MM.1S (cell line): ENCODE data around the gene GAB2.

Experiments used
- DNase-seq: peaks from one replicate; pipeline ENCODE4 v3.0.0-alpha.2; 2015
- H2AFZ ChIP-seq: fragments of 300-600 bp; sonication (generic); 2 replicates; pipeline ENCODE4 v1.6.0; 2016; ENCODE audit warnings: antibody characterized with exemption, low read length
- H3F3A ChIP-seq: fragments of 300-600 bp; sonication (generic); 2 replicates; pipeline ENCODE4 v1.6.1; 2016; ENCODE audit warnings: mild to moderate bottlenecking, antibody characterized with exemption, low read length, moderate library complexity, mixed read lengths; ENCODE audit not compliant: insufficient read depth
- H3K27ac ChIP-seq: fragments of 300-600 bp; sonication (generic); 2 replicates; pipeline ENCODE4 v1.5.1; 2016; ENCODE audit warnings: mild to moderate bottlenecking, low read length
- H3K27me3 ChIP-seq: fragments of 300-600 bp; sonication (generic); replicated peaks from 2 replicates; pipeline ENCODE4 v1.6.0; 2016; ENCODE audit warnings: low read length; ENCODE audit not compliant: insufficient read depth
- H3K36me3 ChIP-seq: fragments of 300-600 bp; sonication (generic); replicated peaks from 2 replicates; pipeline ENCODE4 v1.6.1; 2016; ENCODE audit warnings: mild to moderate bottlenecking, low read length, mixed read lengths; ENCODE audit not compliant: insufficient read depth
- H3K4me1 ChIP-seq: fragments of 300-600 bp; sonication (generic); 2 replicates; pipeline ENCODE4 v1.6.1; 2016; ENCODE audit warnings: low read length, mixed read lengths
- H3K4me2 ChIP-seq: fragments of 300-600 bp; sonication (generic); 2 replicates; pipeline ENCODE4 v1.6.0; 2016; ENCODE audit warnings: low read depth, low read length
- H3K4me3 ChIP-seq: fragments of 300-600 bp; sonication (generic); 2 replicates; pipeline ENCODE4 v1.5.1; 2016; ENCODE audit warnings: low read length, mixed read lengths
- H3K79me2 ChIP-seq: fragments of 300-600 bp; sonication (generic); 2 replicates; pipeline ENCODE4 v1.6.1; 2016; ENCODE audit warnings: mixed run types, low read length, mixed read lengths
- H3K9ac ChIP-seq: fragments of 300-600 bp; sonication (generic); 2 replicates; pipeline ENCODE4 v1.6.1; 2016; ENCODE audit warnings: low read length, mixed read lengths
- H3K9me2 ChIP-seq: fragments of 300-600 bp; sonication (generic); replicated peaks from 2 replicates; pipeline ENCODE4 v1.6.1; 2016; ENCODE audit warnings: mild to moderate bottlenecking, low read length, mixed read lengths; ENCODE audit not compliant: insufficient read depth
- H3K9me3 ChIP-seq: fragments of 300-600 bp; sonication (generic); replicated peaks from 2 replicates; pipeline ENCODE4 v1.6.1; 2016; ENCODE audit warnings: mild to moderate bottlenecking, low read length, mixed read lengths; ENCODE audit not compliant: insufficient read depth
- H4K20me1 ChIP-seq: fragments of 300-600 bp; sonication (generic); 2 replicates; pipeline ENCODE4 v1.6.1; 2016; ENCODE audit warnings: mild to moderate bottlenecking, low read length, moderate library complexity, mixed read lengths; ENCODE audit not compliant: insufficient read depth
- CTCF ChIP-seq: fragments of 300-600 bp; sonication (generic); IDR thresholded peaks from 2 replicates; pipeline ENCODE4 v1.5.1; 2016; ENCODE audit warnings: antibody characterized with exemption, low read length, mixed read lengths
- EZH2 ChIP-seq: fragments of 300-600 bp; sonication (generic); optimal IDR thresholded peaks from 2 replicates; pipeline ENCODE3; 2017; ENCODE audit warnings: low read depth, mild to moderate bottlenecking, antibody characterized with exemption, low read length, mixed read lengths
- EZH2phosphoT487 ChIP-seq: fragments of 300-600 bp; sonication (generic); IDR thresholded peaks from 2 replicates; pipeline ENCODE4 v1.6.1; 2018; ENCODE audit warnings: antibody characterized with exemption, low read length

The GAB2 gene

GRCh38 chr11:78338702-78339101 lies 78.9 kb downstream of the GAB2 start:
- Histone ChIP-seq H3K9me2 (no peaks in the 10 kb centered on the region), H3K27me3 (no peaks in the 10 kb centered on the region), H2AFZ (no peak overlapping the region), H3F3A (no peaks in the 10 kb centered on the region), H3K4me2 (no peak overlapping the region), H3K4me3 (no peak overlapping the region), H3K79me2 (no peaks in the 10 kb centered on the region), H3K36me3 (no peaks in the 10 kb centered on the region), H3K9me3 (no peaks in the 10 kb centered on the region), H3K4me1 (no peaks in the 10 kb centered on the region), H4K20me1 (no peaks in the 10 kb centered on the region), H3K27ac (no peak overlapping the region), H3K9ac (no peak overlapping the region)
- TF ChIP-seq EZH2 (no peak), CTCF (no peak), EZH2phosphoT487 (no peak)
- DNase-seq: no peak

DNA sequence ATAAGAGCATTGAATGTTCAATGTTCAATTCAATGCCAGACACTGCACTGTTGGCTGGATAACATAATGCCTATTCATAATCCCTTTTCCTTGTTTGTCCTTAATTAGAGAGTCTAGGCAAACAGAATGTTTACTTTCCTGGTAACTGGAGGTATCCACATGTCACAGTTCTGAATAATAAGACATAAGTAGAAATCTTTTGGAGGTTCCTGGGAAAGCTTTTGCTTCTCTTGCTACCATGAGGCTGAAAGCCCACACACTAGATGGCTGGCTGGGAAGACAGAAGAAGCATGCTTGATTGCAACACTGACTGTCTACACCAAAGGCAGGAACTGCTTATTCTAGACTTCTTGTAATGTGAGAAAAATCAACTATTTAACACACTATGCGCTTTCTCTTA lies 79.5 kb downstream of the GAB2 start:
- H3K4me2 ChIP-seq: no peak overlapping the region
- no peaks in the 10 kb centered on the region for H3K9me2 ChIP-seq
- no peaks in the 10 kb centered on the region for H3F3A ChIP-seq
- H3K4me1 ChIP-seq: no peaks in the 10 kb centered on the region
- H3K4me3 ChIP-seq: no peak overlapping the region
- H4K20me1 ChIP-seq: no peaks in the 10 kb centered on the region
- H3K79me2 ChIP-seq: no peaks in the 10 kb centered on the region
- no peak for DNase-seq
- no peaks in the 10 kb centered on the region for H3K36me3 ChIP-seq
- TF ChIP-seq EZH2 (no peak), CTCF (no peak), EZH2phosphoT487 (no peak)
- no peaks in the 10 kb centered on the region for H3K9me3 ChIP-seq
- no peak overlapping the region for H3K27ac ChIP-seq
- no peaks in the 10 kb centered on the region for H3K27me3 ChIP-seq
- H2AFZ ChIP-seq: no peak overlapping the region
- H3K9ac ChIP-seq: no peak overlapping the region

DNA sequence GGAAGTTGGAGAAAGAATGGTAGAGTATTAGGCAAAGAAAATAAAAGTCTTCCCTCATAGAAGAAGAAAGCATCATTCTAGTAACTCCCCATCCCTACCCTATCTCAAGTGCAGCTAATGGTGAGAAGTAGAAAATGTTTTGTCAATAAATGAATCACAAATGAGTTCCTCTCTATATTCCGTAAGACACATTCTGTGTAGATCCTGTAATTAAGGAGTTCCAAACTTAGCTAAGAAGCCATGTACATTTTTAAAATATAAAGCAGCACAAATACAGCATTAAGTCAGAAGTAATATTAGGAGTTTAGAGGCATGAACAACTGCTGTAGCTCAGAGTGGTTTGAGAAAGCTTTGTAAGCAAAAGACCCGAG lies 80.1 kb downstream of the GAB2 start:
- H3K27me3 ChIP-seq: no peaks in the 10 kb centered on the region
- no peaks in the 10 kb centered on the region for H3F3A ChIP-seq
- H3K9me3 ChIP-seq: no peaks in the 10 kb centered on the region
- no peaks in the 10 kb centered on the region for H4K20me1 ChIP-seq
- H3K4me1 ChIP-seq: no peaks in the 10 kb centered on the region
- H3K27ac ChIP-seq: no peak overlapping the region
- H3K4me3 ChIP-seq: no peak overlapping the region
- DNase-seq: no peak
- TF ChIP-seq EZH2phosphoT487 (no peak), EZH2 (no peak), CTCF (no peak)
- no peak overlapping the region for H3K4me2 ChIP-seq
- H2AFZ ChIP-seq: no peak overlapping the region
- H3K9me2 ChIP-seq: no peaks in the 10 kb centered on the region
- H3K36me3 ChIP-seq: no peaks in the 10 kb centered on the region
- no peak overlapping the region for H3K9ac ChIP-seq
- H3K79me2 ChIP-seq: no peaks in the 10 kb centered on the region
